Stimulated activated CD8-positive, alpha-beta memory T cell treated with anti-CD3 and anti-CD28 coated beads, Interleukin-12 subunit alpha, Interleukin-12 subunit beta, amount 100 ng/mL, for 24 hours (primary cell): ENCODE results near the gene IFNLR1.
A peak's percentile ranks its signal among the peaks of the same experiment; 100 is the strongest.

Source experiments
- DNase-seq: peaks from one replicate; pipeline ENCODE4 v3.0.0-alpha.2; 2020; ENCODE audit errors: extremely low read depth

The IFNLR1 gene

GRCh38 chr1:24206083-24206464, 19.0 kb upstream of the IFNLR1 start:
- no peak for DNase-seq

DNA sequence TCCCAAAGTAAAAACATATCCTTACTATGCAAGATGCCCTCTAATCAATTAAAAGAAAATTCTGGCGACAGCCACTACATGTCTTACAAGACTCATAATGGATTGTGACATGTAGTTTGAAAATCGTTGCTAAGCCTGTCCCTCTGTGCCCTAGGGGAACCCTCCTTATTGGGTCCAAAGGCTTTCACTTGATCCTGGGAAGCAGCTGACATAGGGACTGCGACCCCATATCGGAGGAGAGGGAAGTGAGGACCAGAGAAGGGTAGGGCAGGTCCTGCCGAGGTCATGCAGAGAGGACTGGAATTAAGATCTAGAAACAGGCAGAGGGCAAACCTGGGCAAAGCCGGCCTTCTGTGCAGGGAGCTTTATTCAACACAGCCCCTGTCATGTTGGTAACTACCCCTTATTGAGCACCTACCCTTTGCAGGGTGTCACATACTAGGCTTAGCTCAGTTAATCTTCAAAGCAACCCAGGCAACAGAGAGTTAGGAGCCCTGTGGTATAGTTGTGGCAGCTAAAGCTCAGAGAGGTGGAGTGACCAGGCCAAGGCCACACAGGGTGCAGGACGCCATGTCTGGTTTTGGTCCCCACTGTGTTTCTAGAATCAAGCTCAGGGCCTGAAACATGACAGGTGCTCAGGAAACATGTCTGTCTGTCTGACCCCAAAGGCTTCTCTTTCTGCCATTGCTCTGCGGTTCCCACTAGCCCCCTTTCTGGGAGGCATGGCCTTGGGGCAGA, 18.4 kb upstream of the IFNLR1 start:
- DNase-seq, result no peak

GRCh38 chr1:24204116-24204515, 17.0 kb upstream of the IFNLR1 start:
- DNase-seq, result no peak

DNA sequence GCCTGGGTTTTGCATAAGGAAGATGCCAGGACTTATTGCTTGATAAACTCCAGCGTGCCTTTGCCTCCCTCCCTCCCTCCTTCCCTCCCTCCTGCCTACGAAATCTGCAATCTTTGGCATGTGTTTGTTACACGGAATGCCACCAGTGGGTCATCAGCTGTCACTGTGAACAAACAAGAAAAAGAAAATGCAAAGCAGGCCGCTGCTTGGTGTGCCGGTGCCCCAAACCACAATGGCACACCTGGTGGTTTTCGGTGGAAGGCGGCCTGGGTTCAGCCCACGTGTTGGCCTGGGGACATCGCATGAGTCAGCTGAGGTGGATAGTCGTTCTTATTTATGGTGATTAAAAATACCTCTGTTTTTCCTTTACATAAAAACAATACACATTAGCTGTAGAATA, 16.3 kb upstream of the IFNLR1 start:
- no peak for DNase-seq

- DNase-seq, result no peak
These were observed 15.9 kb upstream of the IFNLR1 start for GRCh38 chr1:24202987-24203386.

DNA sequence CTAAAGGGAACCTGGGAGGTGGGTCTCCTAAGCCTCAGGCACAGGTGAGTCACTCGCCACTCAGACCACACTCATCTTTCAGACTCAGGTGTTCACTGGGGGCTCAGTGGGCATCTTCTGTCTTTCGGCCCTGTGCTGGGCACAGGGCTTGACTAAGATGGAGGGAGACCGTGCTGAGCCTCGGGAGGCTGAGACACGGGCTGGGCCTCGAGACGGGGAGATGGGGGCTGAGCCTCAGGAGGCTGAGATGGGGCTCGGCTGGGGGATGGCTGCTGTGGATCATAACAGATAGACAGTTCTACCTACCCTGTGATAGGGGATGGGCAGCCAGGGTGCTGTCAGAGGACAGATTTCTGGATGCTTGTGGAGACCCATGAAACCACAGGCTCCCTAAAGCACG, 15.5 kb upstream of the IFNLR1 start:
- no peak for DNase-seq

DNA sequence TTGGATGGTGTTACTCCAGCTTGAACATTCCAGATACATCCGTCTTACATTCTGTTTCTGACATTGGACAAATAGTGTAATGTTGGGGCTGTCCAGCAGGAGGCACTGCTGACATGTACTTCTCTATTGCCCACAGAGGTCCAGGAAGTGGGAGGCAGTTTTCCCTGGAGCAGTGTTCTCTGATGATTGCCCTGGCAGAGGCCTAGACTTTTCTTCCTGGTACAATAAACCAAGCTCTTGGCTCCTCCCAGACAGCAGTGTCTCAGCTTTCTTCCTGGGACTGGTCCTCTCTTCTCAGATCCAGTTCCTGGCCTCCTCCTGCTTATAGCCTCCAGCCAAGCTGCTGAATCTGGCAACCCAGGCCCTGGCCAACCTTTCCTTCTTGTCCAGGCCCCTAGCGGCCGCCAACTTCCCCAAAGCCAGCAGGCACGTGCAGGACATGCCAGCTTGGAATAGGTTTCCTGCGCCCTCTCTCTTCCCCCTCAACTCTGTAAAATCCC, 14.9 kb upstream of the IFNLR1 start:
- DNase-seq, result no peak

- DNase-seq, result peak; percentile 38
These were observed 12.3 kb upstream of the IFNLR1 start for GRCh38 chr1:24199291-24199900.

DNA sequence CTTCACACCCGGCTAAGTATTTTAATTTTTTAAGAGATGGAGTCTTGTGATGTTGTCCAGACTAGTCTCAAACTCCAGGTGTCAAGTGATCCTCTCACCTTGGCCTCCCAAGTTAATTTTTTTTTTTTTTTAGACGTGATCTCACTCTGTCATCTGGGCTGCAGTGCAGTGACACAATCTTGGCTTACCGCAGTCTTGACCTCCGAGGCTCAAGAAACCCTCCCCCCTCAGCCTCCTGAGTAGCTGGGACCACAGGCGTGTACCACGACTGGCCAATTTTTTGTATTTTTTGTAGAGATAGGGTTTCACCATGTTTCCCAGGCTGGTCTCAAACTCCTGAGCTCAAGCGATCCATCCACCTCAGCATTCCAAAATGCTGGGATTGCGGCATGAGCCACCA, 11.7 kb upstream of the IFNLR1 start:
- DNase-seq, result no peak

DNA sequence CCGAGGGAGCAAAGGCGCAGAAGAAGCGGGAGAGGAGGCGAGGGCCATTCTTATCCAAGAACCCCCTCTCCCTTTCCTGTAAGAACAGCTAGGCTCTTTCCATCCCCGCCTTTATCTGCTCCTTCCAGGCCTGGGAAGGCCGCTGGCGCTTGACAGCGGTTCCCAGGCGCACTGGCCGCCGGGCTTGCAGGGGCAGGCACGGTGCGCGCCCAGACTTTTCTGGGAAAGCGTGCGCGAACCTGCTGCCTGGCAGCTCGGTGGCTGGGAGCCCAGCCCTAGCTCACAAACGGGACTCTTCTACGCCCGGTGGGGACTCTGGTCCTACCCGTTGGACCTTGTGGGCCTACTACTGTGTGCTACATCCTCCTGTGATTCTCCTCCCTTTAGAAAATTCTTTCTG, 8.8 kb upstream of the IFNLR1 start:
- DNase-seq, result no peak

GRCh38 chr1:24195136-24195535, 8.0 kb upstream of the IFNLR1 start:
- DNase-seq, result no peak

GRCh38 chr1:24193046-24193445, 6.0 kb upstream of the IFNLR1 start:
- no peak for DNase-seq

GRCh38 chr1:24191860-24192259, 4.8 kb upstream of the IFNLR1 start:
- no peak for DNase-seq

DNA sequence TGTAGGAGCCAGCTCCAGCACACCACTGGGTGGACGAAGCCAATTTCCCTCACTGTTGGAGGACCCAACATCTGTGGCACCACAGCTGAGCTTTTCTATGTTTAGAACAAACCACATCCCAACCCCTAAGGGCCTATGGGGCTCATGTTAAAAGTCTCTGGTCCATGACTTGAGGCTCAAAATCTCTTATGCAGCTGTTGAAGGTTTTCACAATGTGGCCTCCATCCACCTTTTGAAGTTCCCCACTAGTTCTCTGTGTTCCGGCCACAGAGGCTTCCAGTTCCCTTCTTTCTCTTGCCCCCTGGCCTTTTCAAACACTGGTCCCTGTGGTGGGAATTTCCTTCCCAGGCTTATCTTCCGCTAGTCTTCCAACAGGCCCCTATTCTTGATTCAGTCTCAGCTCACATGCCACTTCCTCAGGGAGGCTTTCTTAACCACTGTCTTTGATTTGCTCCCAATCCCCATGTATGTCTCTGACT, 3.9 kb upstream of the IFNLR1 start:
- DNase-seq, result no peak

- DNase-seq, result no peak
These were observed 2.4 kb upstream of the IFNLR1 start for GRCh38 chr1:24189528-24189927.

DNA sequence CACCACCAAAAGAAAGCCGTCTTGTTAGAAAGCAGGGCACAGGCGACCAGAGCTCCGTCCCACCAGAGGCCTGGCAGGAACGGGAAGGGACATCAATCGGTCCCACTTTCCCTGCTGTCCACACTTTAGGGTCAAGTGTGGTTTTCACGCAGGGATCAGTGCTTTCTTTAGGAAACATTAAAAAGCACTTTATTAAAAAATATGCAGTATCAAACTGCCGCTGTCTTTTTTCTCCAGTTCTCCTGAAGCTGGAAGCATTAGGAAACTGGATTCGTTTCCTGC, 437 bp downstream of the IFNLR1 start:
- no peak for DNase-seq

DNA sequence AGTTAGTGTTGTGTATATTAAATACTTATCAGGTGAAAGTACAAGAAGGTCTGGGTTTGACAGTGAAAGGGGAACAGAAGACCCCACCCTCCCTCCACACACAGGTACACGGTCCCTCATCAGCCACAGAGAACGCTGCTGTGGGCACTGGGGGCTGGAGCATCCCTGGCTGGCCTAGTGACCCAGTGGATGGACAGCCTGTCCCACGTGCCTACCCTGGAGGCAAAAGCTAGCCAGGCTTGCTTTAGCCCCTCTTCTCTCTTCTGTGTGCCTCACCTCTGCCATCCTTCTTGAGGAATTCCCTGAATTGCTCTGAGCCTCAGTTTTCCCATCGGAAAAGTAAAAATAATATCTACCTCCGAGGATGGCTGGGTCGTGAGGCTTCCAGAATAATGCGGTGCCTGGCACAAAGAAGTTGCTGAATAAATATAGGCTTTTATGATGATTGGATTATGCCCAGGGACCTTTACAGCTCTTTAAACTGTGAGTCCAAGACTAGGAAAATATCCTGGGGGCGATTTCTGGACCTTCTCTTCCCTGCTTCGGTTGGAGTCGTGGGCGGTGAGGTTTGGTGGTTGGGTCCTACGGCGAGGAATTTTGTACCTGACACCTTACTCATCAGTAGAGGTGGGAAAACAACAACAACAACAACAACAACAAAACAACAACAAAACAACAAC, 918 bp downstream of the IFNLR1 start:
- no peak for DNase-seq

GRCh38 chr1:24185076-24185475, 2.0 kb downstream of the IFNLR1 start:
- no peak for DNase-seq

DNA sequence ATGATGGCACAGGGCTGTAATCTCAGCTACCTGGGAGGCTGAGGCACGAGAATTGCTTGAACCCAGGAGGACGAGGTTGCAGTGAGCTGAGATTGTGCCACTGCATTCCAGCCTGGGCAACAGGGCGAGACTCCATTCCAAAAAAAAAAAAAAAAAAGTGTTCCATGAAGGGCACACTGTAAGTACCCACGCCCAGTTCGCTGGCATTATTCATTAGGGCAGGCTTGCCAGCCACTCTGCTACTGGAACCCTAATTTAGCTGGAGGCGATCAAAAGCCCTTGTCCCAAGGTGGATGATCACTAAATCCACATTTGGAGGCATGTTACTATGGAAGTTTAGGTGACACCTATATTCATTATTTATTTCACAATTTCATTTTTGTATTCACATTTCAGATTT, 5.0 kb downstream of the IFNLR1 start:
- no peak for DNase-seq

GRCh38 chr1:24181619-24182018, 5.5 kb downstream of the IFNLR1 start:
- no peak for DNase-seq

DNA sequence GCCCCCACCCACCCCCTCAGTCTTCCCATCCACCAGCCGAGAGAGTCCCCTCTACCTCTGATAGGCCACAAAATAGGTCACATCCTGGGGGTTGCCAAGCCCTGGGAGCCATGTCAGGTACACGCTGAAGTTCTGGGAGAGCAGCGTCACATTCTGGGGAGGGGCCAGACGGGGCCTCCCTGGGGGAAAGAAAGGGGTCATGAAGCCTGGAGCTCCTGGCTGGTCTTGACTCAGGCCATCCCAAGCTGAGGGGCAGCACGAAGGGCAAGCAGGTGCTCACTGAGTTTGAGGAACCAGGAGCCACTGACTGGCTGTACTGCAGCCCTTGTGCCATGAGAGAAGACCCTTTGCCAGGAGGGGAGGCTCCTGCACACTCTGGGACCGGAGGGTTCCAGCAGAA, 6.4 kb downstream of the IFNLR1 start:
- no peak for DNase-seq

DNA sequence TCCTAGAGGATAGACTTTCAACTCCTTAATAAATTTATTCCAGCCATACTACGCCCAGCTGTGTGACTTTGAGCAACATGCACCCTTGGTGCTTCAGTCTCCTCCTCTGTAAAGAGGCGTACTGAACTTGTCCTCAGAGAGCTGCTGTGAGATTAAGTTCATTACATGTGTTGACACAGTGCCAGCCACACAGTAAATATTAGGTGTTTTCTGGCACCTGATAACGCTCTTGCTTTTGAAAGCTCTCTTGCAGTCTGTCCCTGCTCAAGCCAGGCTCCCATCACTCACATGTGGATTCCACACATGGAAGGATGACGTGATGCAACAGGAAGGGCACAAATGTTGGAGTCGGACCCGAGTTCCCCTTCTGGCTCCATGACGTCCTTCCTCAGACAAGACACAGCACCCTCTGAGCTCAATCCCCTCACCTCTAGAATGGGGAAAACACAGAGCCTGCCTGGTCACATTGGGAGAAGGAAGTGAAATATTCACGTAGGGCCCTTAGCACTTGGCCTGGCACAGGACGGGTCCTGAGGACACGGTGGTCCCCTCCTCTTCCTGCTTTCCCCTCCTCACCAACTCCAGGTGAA, 7.7 kb downstream of the IFNLR1 start:
- no peak for DNase-seq

DNA sequence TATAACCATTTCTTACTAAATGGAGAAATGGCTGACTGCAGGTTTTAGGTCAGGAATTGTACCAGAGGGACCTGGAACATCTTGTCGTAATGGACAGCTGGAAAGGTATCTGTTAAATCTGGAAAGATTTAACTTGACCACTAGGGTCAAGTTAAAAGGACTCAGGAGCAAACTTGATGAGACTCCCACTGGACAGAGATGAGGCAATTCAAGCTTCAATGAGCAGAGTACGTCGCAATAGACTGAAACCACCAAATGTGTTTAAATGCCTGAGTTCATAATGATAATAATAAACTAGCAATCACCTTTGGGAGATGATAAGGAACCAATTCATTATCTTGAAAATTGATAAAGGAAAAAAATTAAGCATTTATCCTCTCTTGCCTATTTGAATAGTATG, 8.7 kb downstream of the IFNLR1 start:
- no peak for DNase-seq
